CD14-positive monocyte (primary cell): Measurements from ENCODE around the gene TEX13D. TPM values are rescaled to one million over a fixed set of nuclear protein-coding genes. Genes with fewer than 3 reads are reported as not detected.

Experiments used
- DNase-seq, 3 donors: peaks; one replicate each; pipeline ENCODE4 v3.0.0-alpha.2; 2011 to 2022
- H2AFZ ChIP-seq: 2 replicates; pipeline ENCODE4 v1.6.0; 2012; ENCODE audit warnings: mild to moderate bottlenecking, low read depth, low read length, inconsistent platforms; ENCODE audit not compliant: insufficient read depth, poor library complexity, severe bottlenecking
- H3K27ac ChIP-seq, 2 donors: 1 replicate in 1 of 2; 2 replicates in 1 of 2; pipeline ENCODE4 v1.5.1; 2012 to 2013; ENCODE audit warnings: low read length in 2 of 2, control low read depth in 1 of 2, inconsistent platforms in 1 of 2, low read depth in 1 of 2, mild to moderate bottlenecking in 1 of 2
- H3K27me3 ChIP-seq, 2 donors: one replicate each; pipeline versions ENCODE4 v1.6.0 to v1.6.1; 2011 to 2013; ENCODE audit warnings: low read length in 2 of 2; ENCODE audit not compliant: control insufficient read depth in 2 of 2, insufficient read depth in 2 of 2
- H3K36me3 ChIP-seq, 2 donors: replicated peaks in 1 of 2; 1 replicate in 1 of 2; 2 replicates in 1 of 2; pipeline versions ENCODE4 v1.5.1 to v1.6.1; 2012 to 2013; ENCODE audit warnings: low read length in 2 of 2, control low read depth in 1 of 2, inconsistent platforms in 1 of 2, mild to moderate bottlenecking in 1 of 2; ENCODE audit not compliant: insufficient read depth in 2 of 2, control insufficient read depth in 1 of 2
- H3K4me1 ChIP-seq, 2 donors: 1 replicate in 1 of 2; 2 replicates in 1 of 2; pipeline versions ENCODE4 v1.5.1 to v1.6.1; 2012 to 2013; ENCODE audit warnings: low read length in 2 of 2, control low read depth in 1 of 2, inconsistent platforms in 1 of 2, mild to moderate bottlenecking in 1 of 2, moderate library complexity in 1 of 2; ENCODE audit not compliant: insufficient read depth in 2 of 2, control insufficient read depth in 1 of 2
- H3K4me2 ChIP-seq: replicated peaks from 2 replicates; pipeline ENCODE3; 2012; ENCODE audit warnings: low read length, moderate library complexity, mild to moderate bottlenecking; ENCODE audit not compliant: poor library complexity, severe bottlenecking; ENCODE audit errors: extremely low read depth
- H3K4me3 ChIP-seq, 3 experiments: fragments of 200-600 bp in 1 of 3; sonication (generic) in 1 of 3; replicated peaks in 1 of 3; 1 replicate in 2 of 3; 2 replicates in 1 of 3; pipeline ENCODE4 v1.5.1; 2011 to 2013; ENCODE audit warnings: low read length in 3 of 3, mild to moderate bottlenecking in 3 of 3, control low read depth in 2 of 3, low read depth in 2 of 3, inconsistent platforms in 1 of 3, moderate library complexity in 1 of 3
- H3K79me2 ChIP-seq: 2 replicates; pipeline ENCODE4 v1.6.0; 2012; ENCODE audit warnings: mild to moderate bottlenecking, control low read depth, inconsistent platforms, low read length, moderate library complexity; ENCODE audit not compliant: insufficient read depth
- H3K9ac ChIP-seq: 2 replicates; pipeline ENCODE4 v1.6.0; 2017; ENCODE audit warnings: low read length, mild to moderate bottlenecking; ENCODE audit not compliant: insufficient read depth, poor library complexity, severe bottlenecking
- H3K9me3 ChIP-seq, 2 donors: replicated peaks in 1 of 2; 1 replicate in 1 of 2; 2 replicates in 1 of 2; pipeline versions ENCODE4 v1.5.1 to v1.6.1; 2012 to 2013; ENCODE audit warnings: low read length in 2 of 2, control low read depth in 1 of 2; ENCODE audit not compliant: control insufficient read depth in 1 of 2, insufficient read depth in 1 of 2
- H4K20me1 ChIP-seq: 2 replicates; pipeline ENCODE4 v1.6.0; 2012; ENCODE audit warnings: mild to moderate bottlenecking, low read length, control low read depth, moderate library complexity; ENCODE audit not compliant: insufficient read depth
- H3K27ac Mint-ChIP-seq, 7 donors: one replicate each; pipeline ENCODE4 v1.8.0; 2020; ENCODE audit warnings: mild to moderate bottlenecking in 7 of 7, mixed read lengths in 7 of 7, moderate library complexity in 6 of 7, inconsistent platforms in 2 of 7
- H3K27me3 Mint-ChIP-seq, 3 donors: one replicate each; pipeline ENCODE4 v1.8.0; 2021 to 2022; ENCODE audit warnings: low read depth in 3 of 3, mild to moderate bottlenecking in 3 of 3, mixed read lengths in 3 of 3, moderate library complexity in 3 of 3, inconsistent platforms in 1 of 3
- H3K36me3 Mint-ChIP-seq, 2 donors: one replicate each; pipeline ENCODE4 v1.8.0; 2020; ENCODE audit warnings: mixed read lengths in 2 of 2, inconsistent platforms in 1 of 2, mild to moderate bottlenecking in 1 of 2
- H3K4me1 Mint-ChIP-seq: one replicate; pipeline ENCODE4 v1.8.0; 2020; ENCODE audit warnings: mild to moderate bottlenecking, mixed read lengths
- H3K4me3 Mint-ChIP-seq, 2 donors: one replicate each; pipeline ENCODE4 v1.8.0; 2020; ENCODE audit warnings: mild to moderate bottlenecking in 2 of 2, mixed read lengths in 2 of 2, moderate library complexity in 1 of 2
- H3K9me3 Mint-ChIP-seq, 7 donors: one replicate each; pipeline ENCODE4 v1.8.0; 2020 to 2022; ENCODE audit warnings: mixed read lengths in 7 of 7, mild to moderate bottlenecking in 6 of 7, moderate library complexity in 6 of 7, inconsistent platforms in 2 of 7
- WGBS: methylation state at CpG from one replicate; pipeline ENCODE4 v1.1.5; 2013; ENCODE audit warnings: missing lambda C conversion rate; ENCODE audit not compliant: insufficient coverage; 5-methylcytosine and 5-hydroxymethylcytosine counted together
- intact Hi-C, 2 donors: fragments of 100-400 bp; cut with micrococcal nuclease; formaldehyde crosslinking; loops; one replicate each; pipeline versions ENCODE4 v1.15.0 to v1.15.1; 2023
- polyA plus RNA-seq, 3 donors: library from polyadenylated mRNA; depleted of rRNA in 1 of 3; unstranded in 2 of 3; stranded (reverse) in 1 of 3; fragments of 300-500 nt in 2 of 3; fragments of >200 nt in 1 of 3; fragmentation: Illumina TruSeq in 2 of 3; gene quantifications; 1 replicate in 2 of 3; 2 replicates in 1 of 3; pipeline ENCODE4 v1.2.3, GENCODE V29; 2012 to 2021
- TF ChIP-seq, protein P1 (sequence below): fragments of 200-600 bp; IDR thresholded peaks from one replicate; pipeline ENCODE4 v1.8.0; 2022; ENCODE audit warnings: antibody characterized with exemption, mild to moderate bottlenecking

TEX13D gene
- polyA plus RNA-seq, 3 donors: not detected

DNA sequence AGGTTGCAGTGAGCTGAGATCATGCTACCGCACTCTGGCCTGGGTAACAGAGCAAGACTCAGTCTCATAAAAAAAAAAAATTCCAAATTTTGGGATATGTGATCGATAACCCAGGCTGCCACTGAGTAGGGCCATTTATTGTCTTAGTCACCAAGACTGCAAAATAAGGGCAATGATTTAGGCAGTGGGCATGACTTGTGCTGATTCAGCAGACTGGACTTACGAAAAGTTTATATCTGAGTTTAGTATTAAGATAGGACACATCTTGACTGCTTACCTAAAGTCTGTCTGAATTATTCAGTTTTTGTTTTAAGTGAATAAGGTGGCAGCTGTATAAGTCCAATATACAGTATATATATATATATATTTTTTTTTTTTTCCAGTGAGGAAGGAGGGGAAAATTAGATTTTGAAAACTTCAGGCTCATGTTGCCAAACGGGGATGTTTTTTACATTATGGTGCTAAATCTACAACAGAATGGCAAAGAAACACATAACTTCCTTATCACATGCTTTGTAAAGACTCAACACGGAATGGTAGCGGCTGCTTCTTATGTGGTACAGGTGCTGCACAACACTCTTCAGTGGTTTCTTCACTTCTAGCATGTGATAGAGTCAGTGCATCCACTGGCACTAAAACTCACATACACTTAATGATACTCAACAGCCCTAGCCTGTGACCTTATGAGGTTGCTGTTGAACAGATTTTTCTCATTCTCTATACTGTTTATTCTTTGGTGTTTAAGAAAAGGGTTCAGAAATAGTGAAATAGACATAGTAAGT lies 6.5 kb downstream of the TEX13D start:
- Histone ChIP-seq H3K79me2 (no peaks in the 10 kb centered on the region), H3K27me3 (no peaks in the 10 kb centered on the region), H3K9ac (no peak overlapping the region), H3K4me2 (no peak overlapping the region), H3K27ac (no peak overlapping the region), H3K4me1 (no peaks in the 10 kb centered on the region), H4K20me1 (no peaks in the 10 kb centered on the region), H3K4me3 (no peak overlapping the region), H2AFZ (no peak overlapping the region), H3K9me3 (no peaks in the 10 kb centered on the region), H3K36me3 (no peaks in the 10 kb centered on the region)
- Mint-ChIP-seq H3K4me1 (no peaks in the 10 kb centered on the region), H3K9me3 (peaks cover 0 to 2% (median 0%) of the 10 kb centered on the region in 7 donors), H3K4me3 (no peak overlapping the region), H3K27ac (no peak overlapping the region), H3K36me3 (no peaks in the 10 kb centered on the region), H3K27me3 (peaks cover 0 to 3% (median under 1%) of the 10 kb centered on the region in 3 donors)
- no peak for DNase-seq
- TF ChIP-seq, protein P1, sequence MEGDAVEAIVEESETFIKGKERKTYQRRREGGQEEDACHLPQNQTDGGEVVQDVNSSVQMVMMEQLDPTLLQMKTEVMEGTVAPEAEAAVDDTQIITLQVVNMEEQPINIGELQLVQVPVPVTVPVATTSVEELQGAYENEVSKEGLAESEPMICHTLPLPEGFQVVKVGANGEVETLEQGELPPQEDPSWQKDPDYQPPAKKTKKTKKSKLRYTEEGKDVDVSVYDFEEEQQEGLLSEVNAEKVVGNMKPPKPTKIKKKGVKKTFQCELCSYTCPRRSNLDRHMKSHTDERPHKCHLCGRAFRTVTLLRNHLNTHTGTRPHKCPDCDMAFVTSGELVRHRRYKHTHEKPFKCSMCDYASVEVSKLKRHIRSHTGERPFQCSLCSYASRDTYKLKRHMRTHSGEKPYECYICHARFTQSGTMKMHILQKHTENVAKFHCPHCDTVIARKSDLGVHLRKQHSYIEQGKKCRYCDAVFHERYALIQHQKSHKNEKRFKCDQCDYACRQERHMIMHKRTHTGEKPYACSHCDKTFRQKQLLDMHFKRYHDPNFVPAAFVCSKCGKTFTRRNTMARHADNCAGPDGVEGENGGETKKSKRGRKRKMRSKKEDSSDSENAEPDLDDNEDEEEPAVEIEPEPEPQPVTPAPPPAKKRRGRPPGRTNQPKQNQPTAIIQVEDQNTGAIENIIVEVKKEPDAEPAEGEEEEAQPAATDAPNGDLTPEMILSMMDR: no peak
- 100% methylated on average over 2 of the region's 6 CpGs for WGBS
- intact Hi-C loops: no loop called here

DNA sequence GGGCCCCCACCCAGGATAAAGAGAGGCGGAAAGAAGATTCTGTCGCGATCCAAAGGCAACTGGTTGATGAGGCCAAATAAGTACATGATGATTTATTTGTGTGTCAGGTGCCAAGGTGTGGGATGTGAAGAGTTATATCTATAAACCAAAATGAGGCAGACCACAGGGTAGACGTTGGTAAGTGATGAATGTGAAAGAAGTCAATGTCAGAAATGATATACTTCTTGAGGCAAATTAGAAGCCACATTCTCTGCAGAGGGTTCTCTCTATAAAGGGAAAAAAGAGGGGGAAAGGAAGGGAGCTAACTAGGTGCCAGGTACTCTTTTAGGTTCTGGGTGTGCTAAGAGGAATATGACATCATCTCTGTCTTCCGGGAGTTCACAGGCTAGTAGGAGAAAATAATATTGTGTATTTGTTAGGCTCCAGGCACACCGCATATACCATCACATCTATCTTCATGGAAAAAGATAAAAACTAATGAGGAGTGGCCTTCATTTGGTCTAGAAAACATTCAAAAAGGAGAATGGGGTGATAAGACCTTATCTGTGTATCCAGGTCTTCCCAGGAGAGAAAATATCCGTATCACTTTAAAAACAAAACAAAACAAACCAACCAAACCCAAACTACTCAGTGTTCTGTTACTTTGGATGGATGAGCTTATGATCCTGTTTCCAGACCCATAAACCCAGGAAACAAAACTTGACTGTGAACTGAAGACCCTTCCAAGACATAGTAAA lies 9.1 kb downstream of the TEX13D start:
- DNase-seq: no peak
- H3K4me1 ChIP-seq: no peaks in the 10 kb centered on the region
- H3K9me3 Mint-ChIP-seq: peaks cover 0 to 2% (median 0%) of the 10 kb centered on the region in 7 donors
- H3K27ac Mint-ChIP-seq: peak overlapping the region in 1 of 7 donors; percentile 23
- H3K36me3 ChIP-seq: no peaks in the 10 kb centered on the region
- H3K4me3 Mint-ChIP-seq: no peak overlapping the region
- H4K20me1 ChIP-seq: no peaks in the 10 kb centered on the region
- no CpG with 5 or more reads among the region's 7 CpGs for WGBS
- H3K79me2 ChIP-seq: no peaks in the 10 kb centered on the region
- H3K27me3 Mint-ChIP-seq: peaks cover 0 to 2% (median 0%) of the 10 kb centered on the region in 3 donors
- no peak overlapping the region for H3K27ac ChIP-seq
- no peak overlapping the region for H3K4me2 ChIP-seq
- no peaks in the 10 kb centered on the region for H3K36me3 Mint-ChIP-seq
- no peaks in the 10 kb centered on the region for H3K27me3 ChIP-seq
- no peak overlapping the region for H2AFZ ChIP-seq
- H3K4me3 ChIP-seq: no peak overlapping the region
- H3K4me1 Mint-ChIP-seq: peaks cover 5% of the 10 kb centered on the region
- TF ChIP-seq, protein P1: no peak
- intact Hi-C loops: no loop called here
- no peak overlapping the region for H3K9ac ChIP-seq
- H3K9me3 ChIP-seq: no peaks in the 10 kb centered on the region
